Right renal cortex interstitium (tissue), 3 donors: ENCODE results near the gene PRR30. TPM values are rescaled to one million over a fixed set of nuclear protein-coding genes. Genes with fewer than 3 reads are reported as not detected.
"Not testable (repeated sequence)": the region's sequence is repeated elsewhere in the genome, so short reads cannot be mapped to it uniquely, and the experiment has no call there.

ENCODE experiments used
- DNase-seq, 3 donors: peaks; one replicate each; pipeline ENCODE4 v3.0.0-alpha.2; 2013; ENCODE audit warnings: low read depth in 3 of 3, low spot score in 2 of 3
- polyA plus RNA-seq, 3 donors: library from polyadenylated mRNA; unstranded; fragments of 120-200 nt; gene quantifications; one replicate each; pipeline ENCODE4 v1.2.1, GENCODE V29; 2013; ENCODE audit not compliant: insufficient read length in 3 of 3

Gene PRR30
- polyA plus RNA-seq, 3 donors = not detected

GRCh38 chr2:27130396-27130795 lies 8.8 kb downstream of the PRR30 start:
- DNase-seq = no peak

GRCh38 chr2:27128668-27129571 lies 10.3 kb downstream of the PRR30 start:
- no peak for DNase-seq

GRCh38 chr2:27127883-27128667 lies 11.1 kb downstream of the PRR30 start:
- DNase-seq = no peak

GRCh38 chr2:27126252-27126710 lies 12.9 kb downstream of the PRR30 start:
- no peak for DNase-seq

- no peak for DNase-seq
Observed at GRCh38 chr2:27125104-27125503, 14.1 kb downstream of the PRR30 start.

GRCh38 chr2:27123302-27124150 lies 15.7 kb downstream of the PRR30 start, which contains the start of gene ABHD1:
Gene ABHD1, plus strand, starts transcription at chr2:27123815. Its CDS starts 134 bp downstream, at chr2:27123949.
- no peak for DNase-seq

- DNase-seq = no peak
Observed at GRCh38 chr2:27122791-27123190, 16.4 kb downstream of the PRR30 start.

- no peak for DNase-seq
Observed at GRCh38 chr2:27121906-27122305, 17.3 kb downstream of the PRR30 start.

- not testable (repeated sequence) for DNase-seq
Observed at GRCh38 chr2:27119330-27119670, 19.9 kb downstream of the PRR30 start.

- no peak for DNase-seq
Observed at GRCh38 chr2:27118525-27119329, 20.5 kb downstream of the PRR30 start, which contains the start of gene CGREF1. Gene CGREF1, minus strand, starts transcription at chr2:27119128. Its CDS starts 14,762 bp downstream, at chr2:27104366.

GRCh38 chr2:27117995-27118524 lies 21.1 kb downstream of the PRR30 start:
- no peak for DNase-seq

- no peak for DNase-seq
Observed at GRCh38 chr2:27115519-27115918, 23.7 kb downstream of the PRR30 start.

- not testable (repeated sequence) for DNase-seq
Observed at GRCh38 chr2:27111392-27112078, 27.7 kb downstream of the PRR30 start.

GRCh38 chr2:27110603-27111352 lies 28.4 kb downstream of the PRR30 start:
- not testable (repeated sequence) for DNase-seq

GRCh38 chr2:27109083-27109482 lies 30.1 kb downstream of the PRR30 start:
- DNase-seq = no peak

- no peak for DNase-seq
Observed at GRCh38 chr2:27108221-27108620, 31.0 kb downstream of the PRR30 start.

GRCh38 chr2:27105981-27106380 lies 33.2 kb downstream of the PRR30 start:
- no peak for DNase-seq

- no peak for DNase-seq
Observed at GRCh38 chr2:27102329-27102728, 36.9 kb downstream of the PRR30 start.
